Spinal cord (tissue), 10 donors: ENCODE measurements around the gene CFAP20DC. TPM values are rescaled to one million over a fixed set of nuclear protein-coding genes. Genes with fewer than 3 reads are reported as not detected.
"Not testable (repeated sequence)": the region's sequence is repeated elsewhere in the genome, so short reads cannot be mapped to it uniquely, and the experiment has no call there.

Experiments used
- DNase-seq, 6 donors: peaks; one replicate each; pipeline versions ENCODE4 v3.0.0 to v3.0.0-alpha.2; 2013 to 2015; ENCODE audit warnings: low spot score in 6 of 6, low read depth in 4 of 6
- H3K27ac ChIP-seq: one replicate; pipeline ENCODE4 v1.5.1; 2013; ENCODE audit warnings: low read depth, low read length, control low read depth
- H3K27me3 ChIP-seq: one replicate; pipeline ENCODE4 v1.6.1; 2013; ENCODE audit warnings: low read length; ENCODE audit not compliant: control insufficient read depth, insufficient read depth
- H3K36me3 ChIP-seq: one replicate; pipeline ENCODE4 v1.6.1; 2013; ENCODE audit warnings: low read length; ENCODE audit not compliant: control insufficient read depth, insufficient read depth
- H3K4me1 ChIP-seq: one replicate; pipeline ENCODE4 v1.6.1; 2013; ENCODE audit warnings: low read length; ENCODE audit not compliant: control insufficient read depth, insufficient read depth
- H3K4me3 ChIP-seq: one replicate; pipeline ENCODE4 v1.5.1; 2013; ENCODE audit warnings: low read depth, low read length, control low read depth
- H3K9me3 ChIP-seq: one replicate; pipeline ENCODE4 v1.6.1; 2013; ENCODE audit warnings: low read length; ENCODE audit not compliant: control insufficient read depth, insufficient read depth
- WGBS: methylation state at CpG from one replicate; pipeline ENCODE4 v1.1.5; 2013; ENCODE audit warnings: missing lambda C conversion rate; ENCODE audit not compliant: insufficient coverage; 5-methylcytosine and 5-hydroxymethylcytosine counted together
- long read RNA-seq, 4 donors: transcript quantifications; one replicate each; lab custom pipeline, GENCODE V29; 2026
- polyA plus RNA-seq, 2 donors: library from polyadenylated mRNA; unstranded; fragments of 120-200 nt; gene quantifications; one replicate each; pipeline ENCODE4 v1.2.1, GENCODE V29; 2013; ENCODE audit not compliant: insufficient read length in 2 of 2
- total RNA-seq, 2 donors: library from RNA; depleted of rRNA in 1 of 2; stranded (reverse); fragments of 120-200 nt in 1 of 2; fragments of >200 nt in 1 of 2; gene quantifications; one replicate each; pipeline versions ENCODE4 v1.2.3 to v1.2.4, GENCODE V29; 2013 to 2014
- donor health status: healthy.

CFAP20DC gene
- total RNA-seq = 1 to 10 TPM; 1.7 TPM
- 1 to 10 TPM; 1.6 to 2.8 TPM for polyA plus RNA-seq
- long read RNA-seq, donor 1 = 0 reads
- long read RNA-seq, donor 2 = 0 reads
- long read RNA-seq, donor 3 = 0 reads
- long read RNA-seq, donor 4 = 0 reads

GRCh38 chr3:59049671-59050331 lies at the start of gene CFAP20DC:
CFAP20DC (minus strand) TSS chr3:59050025; CDS start chr3:59049631, 394 bp downstream.
- Histone ChIP-seq H3K4me1 (peaks cover 4% of the 10 kb centered on the region), H3K4me3 (peak within 1 kb of the TSS; percentile 67), H3K27ac (peak within 1 kb of the TSS; percentile 44), H3K27me3 (no peaks in the 10 kb centered on the region), H3K9me3 (no peaks in the 10 kb centered on the region), H3K36me3 (no peaks in the 10 kb centered on the region)
- 1% methylated on average over 59 of the region's 60 CpGs for WGBS
- peak; percentile 76 to 98 (median 88) for DNase-seq

- H3K4me3 ChIP-seq, H3K27ac ChIP-seq, H3K27me3 ChIP-seq, H3K4me1 ChIP-seq, DNase-seq, H3K36me3 ChIP-seq, H3K9me3 ChIP-seq: not testable (repeated sequence)
- WGBS = no CpG with 5 or more reads among the region's 1 CpG
Observed at GRCh38 chr3:59098516-59098915, 48.7 kb upstream of the CFAP20DC start.

DNA sequence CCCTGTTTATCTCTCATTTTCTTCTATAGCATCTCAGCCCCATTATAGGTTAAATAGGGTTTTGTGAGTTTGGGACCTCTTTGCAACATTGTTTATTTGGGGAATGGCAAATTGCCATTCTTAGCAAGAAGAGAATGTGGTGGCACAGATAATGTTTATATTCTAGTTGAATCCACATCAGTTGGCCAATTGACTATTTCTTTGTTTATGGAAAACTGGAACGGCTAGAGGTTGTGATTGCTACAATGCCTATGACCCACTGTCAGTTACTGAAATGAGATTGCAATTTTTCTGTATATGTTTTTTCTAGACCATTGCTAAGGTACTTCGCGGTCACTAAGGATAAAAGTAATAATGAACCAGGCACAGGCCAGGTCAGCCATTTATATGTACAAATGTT lies 44.6 kb upstream of the CFAP20DC start:
- no peak overlapping the region for H3K4me3 ChIP-seq
- no peaks in the 10 kb centered on the region for H3K9me3 ChIP-seq
- H3K27ac ChIP-seq = no peak overlapping the region
- no peaks in the 10 kb centered on the region for H3K4me1 ChIP-seq
- 71% methylated on average over 1 of the region's 3 CpGs for WGBS
- H3K36me3 ChIP-seq = no peaks in the 10 kb centered on the region
- DNase-seq = no peak
- H3K27me3 ChIP-seq = no peaks in the 10 kb centered on the region

GRCh38 chr3:59093521-59093920 lies 43.7 kb upstream of the CFAP20DC start:
- DNase-seq = no peak
- H3K36me3 ChIP-seq = no peaks in the 10 kb centered on the region
- H3K9me3 ChIP-seq = no peaks in the 10 kb centered on the region
- no peaks in the 10 kb centered on the region for H3K4me1 ChIP-seq
- no peaks in the 10 kb centered on the region for H3K27me3 ChIP-seq
- no peak overlapping the region for H3K27ac ChIP-seq
- H3K4me3 ChIP-seq = no peak overlapping the region
- 88% methylated on average over 1 of the region's 1 CpG for WGBS

DNA sequence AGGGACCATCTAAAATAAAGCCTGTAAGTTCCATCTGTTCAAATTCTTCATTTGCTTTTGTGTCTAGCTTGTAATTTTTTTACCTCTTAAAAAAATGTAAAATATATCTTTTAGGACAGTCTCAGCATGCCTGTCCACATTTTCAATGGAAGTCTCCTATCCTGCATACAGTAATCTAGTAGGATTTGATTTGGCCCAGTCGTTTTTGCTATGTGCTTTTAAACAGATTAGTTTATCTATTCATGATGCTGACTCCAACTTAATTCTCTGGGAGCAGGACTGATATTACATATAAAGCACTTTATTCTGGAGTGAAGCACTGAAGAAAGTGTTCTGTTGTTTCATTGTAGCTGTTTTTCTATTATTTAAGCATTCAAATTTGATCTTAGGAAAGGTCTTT lies 38.9 kb upstream of the CFAP20DC start:
- H3K27me3 ChIP-seq = no peaks in the 10 kb centered on the region
- H3K4me1 ChIP-seq = no peaks in the 10 kb centered on the region
- no CpG with 5 or more reads among the region's 1 CpG for WGBS
- no peaks in the 10 kb centered on the region for H3K9me3 ChIP-seq
- no peak for DNase-seq
- H3K27ac ChIP-seq = no peak overlapping the region
- H3K4me3 ChIP-seq = no peak overlapping the region
- H3K36me3 ChIP-seq = no peaks in the 10 kb centered on the region

GRCh38 chr3:59085976-59086375 lies 36.2 kb upstream of the CFAP20DC start:
- no peak for DNase-seq
- Histone ChIP-seq H3K36me3 (no peaks in the 10 kb centered on the region), H3K4me3 (no peak overlapping the region), H3K27ac (no peak overlapping the region), H3K9me3 (no peaks in the 10 kb centered on the region), H3K27me3 (no peaks in the 10 kb centered on the region), H3K4me1 (no peaks in the 10 kb centered on the region)
- WGBS = no CpG with 5 or more reads among the region's 3 CpGs

- H3K4me3 ChIP-seq = no peak overlapping the region
- no peak overlapping the region for H3K27ac ChIP-seq
- H3K9me3 ChIP-seq = no peaks in the 10 kb centered on the region
- WGBS = no CpG with 5 or more reads among the region's 1 CpG
- no peaks in the 10 kb centered on the region for H3K4me1 ChIP-seq
- H3K27me3 ChIP-seq = no peaks in the 10 kb centered on the region
- no peaks in the 10 kb centered on the region for H3K36me3 ChIP-seq
- no peak for DNase-seq
Observed at GRCh38 chr3:59084583-59084982, 34.8 kb upstream of the CFAP20DC start.

DNA sequence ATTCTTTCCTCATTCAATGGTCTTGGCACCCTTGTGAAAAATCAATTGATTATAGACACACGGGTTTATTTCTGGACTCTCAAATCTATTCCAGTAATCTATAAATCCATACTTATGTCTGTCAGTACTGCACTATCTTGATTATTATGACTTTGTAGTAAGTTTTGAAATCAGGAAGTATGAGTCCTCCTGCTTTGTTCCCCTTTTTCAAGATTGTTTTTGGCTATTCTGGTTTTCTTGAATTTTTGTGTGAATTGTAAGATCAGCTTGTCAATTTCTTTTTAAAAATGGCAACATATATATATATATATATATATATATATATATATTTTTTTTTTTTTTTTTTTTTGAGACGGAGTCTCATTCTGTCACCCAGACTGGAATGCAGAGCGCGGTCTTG lies 32.3 kb upstream of the CFAP20DC start:
- H3K9me3 ChIP-seq = no peaks in the 10 kb centered on the region
- no peaks in the 10 kb centered on the region for H3K27me3 ChIP-seq
- DNase-seq = no peak
- 97% methylated on average over 3 of the region's 4 CpGs for WGBS
- H3K36me3 ChIP-seq = no peaks in the 10 kb centered on the region
- H3K4me3 ChIP-seq = no peak overlapping the region
- H3K4me1 ChIP-seq = no peaks in the 10 kb centered on the region
- no peak overlapping the region for H3K27ac ChIP-seq

DNA sequence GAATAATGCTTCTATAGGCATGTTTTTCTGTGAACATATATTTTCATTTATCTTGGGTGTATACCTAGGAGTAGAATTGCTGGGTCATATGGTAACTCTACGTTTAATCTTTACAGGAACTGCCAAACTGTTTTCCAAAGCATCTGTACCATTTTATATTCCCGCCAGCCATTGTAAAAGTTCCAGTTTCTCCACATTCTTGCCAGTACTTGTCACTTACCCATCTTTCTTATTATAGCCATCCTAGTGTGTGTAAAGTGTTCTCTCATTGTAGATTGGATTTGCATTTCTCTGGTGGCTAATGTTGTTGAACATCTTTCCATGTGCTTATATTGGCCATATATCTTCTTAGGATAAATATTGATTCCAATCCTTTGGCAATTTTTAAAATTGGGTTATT lies 31.2 kb upstream of the CFAP20DC start:
- Histone ChIP-seq H3K9me3 (no peaks in the 10 kb centered on the region), H3K27ac (no peak overlapping the region), H3K36me3 (no peaks in the 10 kb centered on the region), H3K4me3 (no peak overlapping the region), H3K27me3 (no peaks in the 10 kb centered on the region), H3K4me1 (no peaks in the 10 kb centered on the region)
- no CpG with 5 or more reads among the region's 2 CpGs for WGBS
- DNase-seq = no peak

DNA sequence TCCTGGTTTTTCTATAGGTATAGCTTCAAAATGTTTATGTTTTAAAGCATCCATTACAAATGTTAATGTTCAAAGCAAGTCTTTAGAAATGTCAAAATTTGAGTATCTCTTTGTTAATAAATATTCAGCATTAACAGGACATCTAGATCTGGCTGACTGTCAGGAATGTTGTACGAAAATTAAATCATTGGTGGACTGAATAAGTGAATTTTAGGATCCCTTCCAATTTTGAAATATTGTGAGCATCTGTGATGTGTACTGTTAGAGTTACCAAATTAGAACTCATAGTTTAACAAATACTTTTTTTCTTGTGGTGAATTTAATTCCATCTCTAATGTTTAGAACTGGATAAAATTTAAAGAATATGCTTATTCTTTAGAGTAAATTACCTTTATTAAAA lies 30.1 kb upstream of the CFAP20DC start:
- H3K9me3 ChIP-seq = no peaks in the 10 kb centered on the region
- WGBS = no CpG with 5 or more reads among the region's 1 CpG
- no peaks in the 10 kb centered on the region for H3K27me3 ChIP-seq

More for the DNA sequence above, 30.1 kb upstream of the CFAP20DC start:
- Histone ChIP-seq H3K4me1 (no peaks in the 10 kb centered on the region), H3K4me3 (no peak overlapping the region), H3K27ac (no peak overlapping the region), H3K36me3 (no peaks in the 10 kb centered on the region)
- DNase-seq = no peak
